GM18520 (cell line): ENCODE results near the gene ADAM12.

Experiments
- ATAC-seq: cut with Tn5 transposase; IDR thresholded peaks from one replicate; pipeline ENCODE4 v1.9.1; 2021; ENCODE audit not compliant: unreplicated experiment

ADAM12 gene

DNA sequence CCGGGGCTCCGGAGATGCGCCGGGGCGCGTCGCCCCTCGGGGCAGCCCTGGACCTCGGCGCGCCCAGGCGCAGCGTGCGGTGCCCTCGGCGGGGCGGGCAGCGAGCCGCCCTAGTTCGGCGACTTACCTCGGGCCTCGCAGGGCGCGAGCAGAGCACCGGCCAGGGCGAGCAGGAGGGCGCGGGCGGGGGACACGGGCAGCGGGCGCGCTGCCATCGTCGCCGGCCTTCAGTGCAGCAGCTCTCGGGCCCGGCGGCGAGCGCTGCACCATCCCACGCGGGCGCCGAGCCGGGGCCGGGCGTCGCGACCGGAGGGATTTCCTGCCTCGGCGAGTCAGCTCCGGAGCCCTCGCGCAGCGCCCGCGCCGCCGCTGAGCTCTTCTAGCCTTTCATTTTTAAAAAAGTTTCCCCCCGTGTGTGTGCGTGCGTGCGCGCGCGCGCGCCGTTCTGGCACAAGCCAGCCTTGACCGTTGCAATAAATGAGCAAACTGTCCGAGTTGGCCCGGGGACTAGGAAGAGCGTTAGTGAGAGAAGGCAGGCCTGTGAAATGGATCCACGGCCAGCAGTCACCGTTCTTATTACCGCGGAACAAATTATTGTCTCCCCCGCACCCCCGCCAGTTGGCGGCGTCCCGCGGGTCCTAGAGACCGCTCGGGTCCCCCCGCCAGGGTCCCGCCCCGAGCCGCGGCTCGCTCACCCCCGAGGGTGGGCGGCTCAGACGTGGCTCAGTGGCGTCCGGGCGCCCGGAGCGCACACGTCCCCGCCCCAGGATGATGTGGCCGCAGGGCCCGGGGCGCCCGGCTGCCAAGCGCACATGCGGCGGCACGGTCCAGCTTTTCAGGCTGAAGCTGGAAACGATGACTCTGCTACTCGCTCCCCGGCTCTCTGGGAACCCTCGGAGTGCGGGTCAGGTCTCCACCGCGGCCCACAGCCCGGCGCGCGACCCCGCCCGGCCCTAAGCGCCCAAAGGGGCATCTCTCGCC lies at the start of gene ADAM12:
TSS of gene ADAM12 (minus strand) at position 547 of the 981 bp plus-strand sequence. CDS start at position 215, 332 bp downstream.
- ATAC-seq = no peak

DNA sequence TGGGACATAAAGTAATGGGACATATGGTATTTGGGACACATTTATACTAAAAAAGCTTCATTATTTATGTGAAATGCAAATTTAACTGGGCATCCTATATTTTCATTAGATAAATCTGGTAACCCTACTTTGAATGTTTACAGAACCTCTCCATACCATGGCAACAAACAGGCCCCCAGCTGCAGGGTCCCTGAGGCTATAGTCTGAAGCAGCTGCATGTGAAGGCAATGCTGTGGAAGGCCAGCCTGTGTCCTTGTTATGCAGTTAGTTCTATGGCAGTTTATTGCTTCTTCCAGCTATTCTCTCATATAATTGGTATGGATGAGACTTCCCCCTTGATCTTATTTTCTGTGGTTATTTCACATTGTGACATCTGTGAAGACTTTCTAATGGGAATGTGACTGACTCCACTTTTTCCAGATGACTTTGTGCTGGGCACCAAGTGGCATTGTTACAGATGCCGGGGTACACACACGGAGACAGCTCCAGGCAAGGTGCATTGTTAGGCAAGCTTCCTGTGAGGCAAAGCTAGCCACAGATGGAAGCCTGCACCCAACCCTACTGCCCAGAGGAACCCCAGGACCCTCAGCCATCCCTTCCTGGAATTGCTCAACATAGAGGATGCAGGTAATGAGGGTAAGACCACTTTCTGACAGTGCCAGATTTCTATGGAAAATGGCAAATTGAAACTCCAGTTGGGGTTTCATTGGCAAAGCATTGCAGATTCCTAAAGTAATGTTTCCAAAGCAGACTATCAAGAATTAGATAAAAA lies 49.5 kb upstream of the ADAM12 start:
- ATAC-seq = no peak

DNA sequence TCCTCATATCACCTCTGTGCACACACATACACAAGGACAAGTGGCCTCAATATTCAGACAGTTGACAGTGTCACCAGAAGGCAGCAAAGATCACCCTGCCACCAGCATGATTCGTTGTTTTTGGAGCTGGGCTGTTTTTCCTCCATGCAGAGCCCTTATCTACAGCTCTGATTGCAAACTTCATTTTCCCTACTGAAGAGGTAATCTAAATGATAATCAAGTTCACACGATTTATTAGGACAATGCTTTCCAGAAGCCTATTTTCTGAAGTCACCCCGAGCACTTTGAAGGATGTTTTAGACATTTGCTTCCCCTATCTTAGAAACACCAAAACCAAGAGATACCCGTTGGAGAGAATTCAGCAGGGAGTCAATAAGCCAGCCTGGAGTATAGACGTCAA lies 46.0 kb upstream of the ADAM12 start:
- ATAC-seq = no peak

DNA sequence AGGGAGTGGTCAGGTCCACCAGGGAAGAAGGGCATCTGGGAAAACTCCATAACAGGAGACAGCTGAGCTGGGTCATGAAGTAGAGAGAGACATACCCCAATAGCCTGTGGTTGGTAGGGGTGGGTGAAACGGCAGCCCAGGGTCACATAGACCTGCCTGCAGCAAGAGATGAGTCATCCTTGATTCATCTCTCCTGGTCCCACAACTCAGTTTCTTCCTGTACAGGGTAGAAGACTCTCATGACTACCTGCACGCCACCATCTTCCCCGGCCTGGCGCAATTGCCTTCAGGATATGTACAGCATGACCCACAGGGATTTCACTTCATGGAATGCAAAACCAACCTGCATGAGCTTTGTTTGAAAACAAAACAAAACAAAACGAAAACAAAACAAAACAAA lies 45.1 kb upstream of the ADAM12 start:
- ATAC-seq = no peak

GRCh38 chr10:126432507-126432906 lies 44.2 kb upstream of the ADAM12 start:
- no peak for ATAC-seq

DNA sequence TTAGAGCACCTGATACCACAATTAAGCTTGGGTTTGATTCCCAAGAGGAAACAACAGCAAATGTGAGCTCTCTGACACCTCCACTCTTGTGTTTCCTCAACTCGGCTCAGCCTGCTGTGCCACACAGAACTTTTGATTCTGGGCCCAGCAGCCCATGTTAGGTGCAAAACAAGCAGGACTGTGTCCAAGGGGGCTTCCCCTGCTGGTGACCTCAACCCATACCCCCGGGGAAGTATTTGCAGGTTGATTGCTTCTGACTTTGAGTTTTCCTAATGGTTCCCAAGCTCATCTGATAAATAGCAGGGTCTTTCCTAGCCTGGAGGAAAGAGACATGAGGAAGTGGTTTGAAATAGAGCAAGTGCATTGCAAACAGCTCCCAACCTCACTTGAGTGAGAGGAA lies 43.5 kb upstream of the ADAM12 start:
- ATAC-seq = no peak

- ATAC-seq = no peak
Observed at GRCh38 chr10:126430512-126430911, 42.2 kb upstream of the ADAM12 start.

DNA sequence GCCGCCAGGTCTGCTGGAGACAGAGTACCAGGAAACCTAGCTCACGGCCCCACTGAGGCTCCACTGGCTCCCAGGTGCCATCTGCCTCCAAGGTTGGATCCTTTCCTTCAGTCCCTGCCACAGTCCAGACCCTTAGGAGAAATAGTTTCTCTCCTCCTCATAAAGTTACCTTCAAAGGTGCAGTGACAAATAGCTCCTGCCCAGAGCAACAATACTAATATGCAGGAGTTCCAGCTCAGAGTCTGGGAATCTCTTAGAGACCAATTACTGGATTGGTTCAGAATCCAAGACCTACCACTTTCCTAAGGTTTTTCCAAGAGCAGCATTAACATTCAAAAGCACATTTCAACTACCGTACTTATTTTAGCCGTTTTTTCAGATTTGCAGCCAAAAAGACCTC lies 41.0 kb upstream of the ADAM12 start:
- ATAC-seq = no peak

DNA sequence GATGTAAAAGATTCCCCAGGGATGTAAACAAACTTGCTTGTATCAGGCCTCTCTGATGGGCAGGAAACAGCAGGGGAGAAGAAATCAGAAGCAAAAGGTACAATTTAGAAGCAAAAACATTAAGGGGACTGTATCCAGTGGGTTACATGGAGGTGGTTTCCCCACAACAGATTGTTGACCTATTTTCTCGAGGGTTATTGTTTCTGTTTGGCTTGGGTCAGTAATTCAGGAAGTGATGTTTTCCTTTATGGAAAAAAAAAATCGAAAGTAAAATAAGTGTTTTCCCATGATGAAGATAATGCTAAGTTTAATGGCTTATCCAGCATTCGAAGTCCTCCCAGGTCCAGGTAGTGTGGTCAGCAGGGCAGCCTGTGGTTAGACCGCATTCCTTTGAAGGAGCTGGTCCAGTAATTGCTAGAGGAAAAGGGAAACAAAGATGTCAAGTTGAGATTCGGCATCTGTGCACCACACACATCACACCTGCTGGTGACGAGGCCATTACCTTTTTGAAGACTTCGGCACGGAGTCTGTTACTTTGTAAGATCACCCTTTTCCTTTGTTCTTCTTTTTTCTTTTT lies 37.3 kb upstream of the ADAM12 start:
- ATAC-seq = no peak

GRCh38 chr10:126425032-126425431 lies 36.8 kb upstream of the ADAM12 start:
- no peak for ATAC-seq

GRCh38 chr10:126423732-126424491 lies 35.6 kb upstream of the ADAM12 start:
- no peak for ATAC-seq

GRCh38 chr10:126422567-126422966 lies 34.3 kb upstream of the ADAM12 start:
- ATAC-seq = no peak

DNA sequence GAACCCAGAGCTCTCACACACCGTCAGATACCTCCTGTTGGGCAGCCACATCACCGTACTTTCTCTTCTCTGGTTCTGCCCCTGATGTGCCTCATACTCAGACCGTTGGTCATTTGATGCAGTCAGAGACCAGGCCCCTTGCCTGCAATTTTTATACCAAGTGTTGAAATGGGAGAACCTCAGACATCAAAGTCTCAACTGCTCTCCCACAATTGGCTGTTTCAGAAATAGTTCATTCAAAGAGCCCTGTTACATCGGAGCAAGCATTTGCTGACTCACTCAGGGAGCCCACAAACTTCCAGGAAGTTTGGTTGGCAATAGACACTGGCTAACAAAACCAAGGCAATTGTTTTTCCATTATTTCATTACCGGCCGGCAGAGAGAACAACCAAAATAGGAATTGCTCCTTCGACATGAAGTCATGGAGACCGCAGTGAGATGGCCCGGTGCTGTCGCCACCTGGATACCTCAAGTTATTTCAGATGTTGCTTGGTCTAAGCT lies 33.5 kb upstream of the ADAM12 start:
- no peak for ATAC-seq

- no peak for ATAC-seq
Observed at GRCh38 chr10:126420567-126421300, 32.5 kb upstream of the ADAM12 start.

DNA sequence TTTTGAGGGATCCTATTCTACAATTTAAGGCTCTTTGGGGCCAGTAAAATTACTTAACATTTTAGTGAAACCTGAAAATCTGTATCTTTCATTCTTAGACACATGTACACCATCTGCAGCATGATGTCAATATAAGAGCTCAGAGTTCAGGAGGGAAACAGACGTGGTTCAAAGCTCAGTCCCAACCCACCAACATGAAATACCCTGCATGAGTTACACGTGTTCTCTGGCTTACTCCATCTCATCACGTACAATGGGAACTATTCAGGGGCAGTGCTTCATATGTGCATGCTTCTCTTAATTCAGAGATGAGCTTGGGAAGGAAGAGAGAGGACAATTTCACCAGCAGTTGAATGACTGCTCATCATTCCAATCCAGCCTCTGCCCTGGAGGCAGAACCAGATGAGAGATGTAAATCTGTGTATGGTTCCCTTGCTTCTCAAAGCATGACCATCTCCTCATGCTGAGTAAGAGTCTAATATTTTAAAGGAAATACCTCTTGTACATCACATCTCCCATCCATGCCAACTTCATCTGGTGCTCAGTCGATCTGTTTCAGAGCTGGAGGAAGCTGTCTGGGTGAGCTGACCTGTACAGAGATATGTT lies 29.0 kb upstream of the ADAM12 start:
- ATAC-seq = no peak

- no peak for ATAC-seq
Observed at GRCh38 chr10:126409821-126410220, 21.5 kb upstream of the ADAM12 start.

DNA sequence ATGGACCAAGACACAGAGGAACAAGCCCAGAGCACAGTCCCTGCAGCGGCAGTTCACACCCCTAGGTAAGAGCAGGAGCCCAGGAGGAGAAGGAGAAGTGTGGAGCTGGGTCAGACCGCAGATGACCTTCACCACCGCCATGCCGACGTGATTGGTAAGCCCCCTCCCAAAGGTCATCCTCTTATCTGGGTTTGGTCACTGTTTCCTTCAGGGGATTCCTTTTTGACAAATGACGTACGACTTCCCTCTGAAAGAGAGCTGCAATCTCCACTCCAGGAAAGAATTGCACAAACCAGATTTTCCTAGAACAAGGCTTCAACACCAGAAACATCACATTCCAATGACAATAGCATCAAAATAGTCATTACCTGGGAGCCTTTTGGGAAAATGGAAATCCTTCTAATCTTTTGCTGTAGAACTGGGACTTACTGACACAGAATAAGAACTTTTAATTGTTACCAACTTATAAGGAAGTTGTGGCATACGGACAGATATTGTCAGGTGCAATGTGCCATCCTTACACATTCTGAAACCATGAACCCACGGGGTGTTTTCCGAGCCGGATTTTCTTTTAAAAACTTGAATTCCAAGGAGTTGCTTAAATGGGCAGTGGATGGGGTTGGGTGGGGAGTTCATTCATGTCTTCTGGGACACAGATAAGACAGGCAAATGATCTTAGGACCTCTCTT lies 20.8 kb upstream of the ADAM12 start:
- ATAC-seq = no peak

- ATAC-seq = no peak
Observed at GRCh38 chr10:126407831-126408230, 19.6 kb upstream of the ADAM12 start.

GRCh38 chr10:126405239-126405775 lies 17.0 kb upstream of the ADAM12 start:
- no peak for ATAC-seq
